AG09309 (cell line): ENCODE results near the gene PGA5.

ENCODE experiments used
- DNase-seq: peaks from one replicate; pipeline ENCODE4 v3.0.0-alpha.2; 2010; ENCODE audit warnings: low read depth
- H3K4me3 ChIP-seq: 2 replicates; pipeline ENCODE4 v1.5.1; 2011; ENCODE audit warnings: mild to moderate bottlenecking, low read depth, low read length, moderate library complexity; ENCODE audit not compliant: control insufficient read depth
- TF ChIP-seq, protein P1 (sequence below): IDR thresholded peaks from 2 replicates; pipeline ENCODE4 v1.5.1; 2011; ENCODE audit warnings: mild to moderate bottlenecking, low read depth, low read length, inconsistent platforms; ENCODE audit not compliant: insufficient read depth, control insufficient read depth; ENCODE audit errors: missing control alignments

The PGA5 gene

GRCh38 chr11:61281581-61282250, 40.7 kb downstream of the PGA5 start:
- TF ChIP-seq, protein P1, sequence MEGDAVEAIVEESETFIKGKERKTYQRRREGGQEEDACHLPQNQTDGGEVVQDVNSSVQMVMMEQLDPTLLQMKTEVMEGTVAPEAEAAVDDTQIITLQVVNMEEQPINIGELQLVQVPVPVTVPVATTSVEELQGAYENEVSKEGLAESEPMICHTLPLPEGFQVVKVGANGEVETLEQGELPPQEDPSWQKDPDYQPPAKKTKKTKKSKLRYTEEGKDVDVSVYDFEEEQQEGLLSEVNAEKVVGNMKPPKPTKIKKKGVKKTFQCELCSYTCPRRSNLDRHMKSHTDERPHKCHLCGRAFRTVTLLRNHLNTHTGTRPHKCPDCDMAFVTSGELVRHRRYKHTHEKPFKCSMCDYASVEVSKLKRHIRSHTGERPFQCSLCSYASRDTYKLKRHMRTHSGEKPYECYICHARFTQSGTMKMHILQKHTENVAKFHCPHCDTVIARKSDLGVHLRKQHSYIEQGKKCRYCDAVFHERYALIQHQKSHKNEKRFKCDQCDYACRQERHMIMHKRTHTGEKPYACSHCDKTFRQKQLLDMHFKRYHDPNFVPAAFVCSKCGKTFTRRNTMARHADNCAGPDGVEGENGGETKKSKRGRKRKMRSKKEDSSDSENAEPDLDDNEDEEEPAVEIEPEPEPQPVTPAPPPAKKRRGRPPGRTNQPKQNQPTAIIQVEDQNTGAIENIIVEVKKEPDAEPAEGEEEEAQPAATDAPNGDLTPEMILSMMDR: no peak
- no peak overlapping the region for H3K4me3 ChIP-seq
- no peak for DNase-seq

DNA sequence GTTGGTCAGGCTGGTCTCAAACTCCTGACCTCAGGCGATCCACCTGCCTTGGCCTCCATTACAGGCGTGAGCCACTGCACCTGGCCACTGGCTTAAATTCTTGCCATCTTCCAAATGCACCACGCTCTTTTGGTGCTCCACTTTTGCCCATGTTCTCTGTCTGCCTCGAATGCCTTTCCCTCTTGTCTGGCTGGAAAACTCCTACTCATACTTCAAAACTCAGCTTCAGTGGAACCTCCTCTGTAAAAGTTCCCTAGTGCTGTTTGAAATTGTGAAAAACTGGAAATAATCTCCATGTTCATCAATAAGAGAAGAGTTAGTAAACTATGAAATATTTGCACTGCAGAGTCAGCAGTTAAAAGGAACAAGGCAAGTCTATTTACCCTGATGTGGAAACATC, 42.6 kb downstream of the PGA5 start:
- DNase-seq: no peak
- no peak overlapping the region for H3K4me3 ChIP-seq
- TF ChIP-seq, protein P1: no peak

- TF ChIP-seq, protein P1: no peak
- DNase-seq: no peak
- no peak overlapping the region for H3K4me3 ChIP-seq
These were observed 46.5 kb downstream of the PGA5 start for GRCh38 chr11:61287338-61287977.

DNA sequence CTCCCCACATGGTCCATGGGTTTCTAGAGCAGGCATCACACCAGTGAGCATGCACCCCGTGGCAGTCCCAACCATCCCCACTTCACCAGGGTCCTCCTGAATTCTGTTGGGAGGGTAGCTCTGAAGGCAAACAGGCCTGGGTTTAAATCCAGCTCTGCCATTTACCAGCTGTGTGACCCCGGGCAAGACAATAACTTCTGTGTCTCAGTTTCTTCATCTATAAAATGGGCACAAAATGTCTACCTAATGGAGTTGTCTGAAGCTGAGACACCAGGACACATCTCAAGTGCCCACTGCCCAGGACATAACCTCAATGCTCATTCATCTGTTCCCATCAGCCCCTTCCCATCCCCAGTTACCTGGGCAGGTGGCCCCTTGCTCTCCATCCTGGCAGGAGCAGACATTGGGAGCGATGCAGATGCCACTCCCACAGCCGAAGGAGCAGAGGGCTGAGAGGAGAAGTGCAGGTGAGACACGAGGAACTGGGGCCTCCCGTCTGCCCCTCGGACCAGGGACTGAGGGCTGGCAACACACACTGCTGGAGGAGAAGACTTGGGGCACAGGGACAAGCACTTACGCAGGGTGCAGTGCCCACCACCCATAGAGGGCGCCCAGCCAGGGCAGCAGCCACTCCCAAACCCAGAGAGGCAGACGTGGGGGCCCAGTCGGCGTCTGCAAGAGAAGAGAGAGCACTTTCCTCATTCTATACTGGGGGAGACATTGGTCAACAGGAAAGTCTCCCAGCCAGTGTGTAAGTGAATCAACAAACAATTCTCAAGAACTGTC, 50.1 kb downstream of the PGA5 start:
- TF ChIP-seq, protein P1: no peak
- no peak overlapping the region for H3K4me3 ChIP-seq
- no peak for DNase-seq

DNA sequence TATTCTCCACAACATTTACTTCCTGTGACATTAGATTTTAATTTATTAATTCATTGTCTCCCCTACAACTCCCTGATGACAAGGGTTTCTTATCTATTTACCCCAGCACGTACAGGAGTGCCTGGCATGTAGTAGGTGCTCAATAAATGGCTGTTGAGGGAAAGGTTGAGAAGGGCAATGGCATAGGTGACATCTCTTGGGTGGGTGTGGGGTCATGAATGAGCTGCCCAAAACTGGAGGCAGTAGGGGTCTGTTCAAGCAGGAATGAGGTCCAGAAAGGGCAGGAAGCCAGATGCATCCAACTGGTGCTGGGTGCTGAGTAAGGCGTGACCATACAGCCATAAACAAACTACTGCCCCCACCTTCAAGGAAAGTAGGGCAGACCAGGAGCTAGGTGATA, 51.4 kb downstream of the PGA5 start:
- TF ChIP-seq, protein P1: no peak
- no peak overlapping the region for H3K4me3 ChIP-seq
- no peak for DNase-seq

- DNase-seq: no peak
These were observed 53.1 kb downstream of the PGA5 start for GRCh38 chr11:61293867-61294716.

More at GRCh38 chr11:61293867-61294716, 53.1 kb downstream of the PGA5 start:
- TF ChIP-seq, protein P1: peak; percentile 15
- H3K4me3 ChIP-seq: peak overlapping the region; percentile 49
